ENCODE measurements around the gene ZYG11B.
"Not testable (repeated sequence)": the region's sequence is repeated elsewhere in the genome, so short reads cannot be mapped to it uniquely, and the experiment has no call there.

Gene ZYG11B

DNA sequence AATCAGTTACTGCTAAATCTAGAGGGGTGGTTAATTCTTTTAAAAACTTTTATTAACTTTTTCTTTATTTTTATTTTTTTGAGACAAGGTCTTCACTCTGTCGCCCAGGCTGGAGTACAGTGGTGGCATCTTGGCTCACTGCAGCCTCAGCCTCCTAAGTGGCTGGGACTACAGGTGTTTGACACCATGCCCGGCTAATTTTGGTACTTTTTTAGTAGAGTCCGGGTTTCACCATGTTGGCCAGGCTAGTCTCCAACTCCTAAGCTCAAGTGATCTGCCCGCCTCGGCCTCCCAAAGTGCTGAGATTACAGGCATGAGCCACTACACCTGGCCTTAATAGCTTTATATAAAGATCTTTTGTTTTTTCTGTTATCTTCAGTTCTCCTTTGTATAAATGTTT, 11.9 kb downstream of the ZYG11B start:
- no peaks in the 10 kb centered on the region for H3K27me3 ChIP-seq (ENCODE audit: control insufficient read depth in 2 of 2, insufficient read depth in 2 of 2, low read length in 2 of 2)
- no peaks in the 10 kb centered on the region for H3K9me3 ChIP-seq (ENCODE audit: control insufficient read depth in 2 of 2, low read length in 2 of 2)
- no peaks in the 10 kb centered on the region for H3K4me1 ChIP-seq (ENCODE audit: control insufficient read depth in 2 of 2, insufficient read depth in 2 of 2, low read length in 2 of 2)
- no peak overlapping the region for H3K9ac ChIP-seq (ENCODE audit: low read depth in 1 of 2, low read length in 2 of 2)
- no peaks in the 10 kb centered on the region for H3K36me3 ChIP-seq (ENCODE audit: control insufficient read depth in 2 of 2, insufficient read depth in 2 of 2, low read length in 2 of 2)
- no peak overlapping the region for H3K4me3 ChIP-seq (ENCODE audit: low read length in 2 of 2)
- no peak overlapping the region for H3K27ac ChIP-seq (ENCODE audit: low read depth in 2 of 2, low read length in 2 of 2)

GRCh38 chr1:52738893-52739292, 12.6 kb downstream of the ZYG11B start:
- H3K9ac ChIP-seq (ENCODE audit: low read depth in 1 of 2, low read length in 2 of 2) = no peak overlapping the region
- no peaks in the 10 kb centered on the region for H3K36me3 ChIP-seq (ENCODE audit: control insufficient read depth in 2 of 2, insufficient read depth in 2 of 2, low read length in 2 of 2)
- H3K27me3 ChIP-seq (ENCODE audit: control insufficient read depth in 2 of 2, insufficient read depth in 2 of 2, low read length in 2 of 2) = no peaks in the 10 kb centered on the region
- H3K9me3 ChIP-seq (ENCODE audit: control insufficient read depth in 2 of 2, low read length in 2 of 2) = no peaks in the 10 kb centered on the region
- H3K4me3 ChIP-seq (ENCODE audit: low read length in 2 of 2) = no peak overlapping the region
- no peaks in the 10 kb centered on the region for H3K4me1 ChIP-seq (ENCODE audit: control insufficient read depth in 2 of 2, insufficient read depth in 2 of 2, low read length in 2 of 2)
- H3K27ac ChIP-seq (ENCODE audit: low read depth in 2 of 2, low read length in 2 of 2) = no peak overlapping the region

DNA sequence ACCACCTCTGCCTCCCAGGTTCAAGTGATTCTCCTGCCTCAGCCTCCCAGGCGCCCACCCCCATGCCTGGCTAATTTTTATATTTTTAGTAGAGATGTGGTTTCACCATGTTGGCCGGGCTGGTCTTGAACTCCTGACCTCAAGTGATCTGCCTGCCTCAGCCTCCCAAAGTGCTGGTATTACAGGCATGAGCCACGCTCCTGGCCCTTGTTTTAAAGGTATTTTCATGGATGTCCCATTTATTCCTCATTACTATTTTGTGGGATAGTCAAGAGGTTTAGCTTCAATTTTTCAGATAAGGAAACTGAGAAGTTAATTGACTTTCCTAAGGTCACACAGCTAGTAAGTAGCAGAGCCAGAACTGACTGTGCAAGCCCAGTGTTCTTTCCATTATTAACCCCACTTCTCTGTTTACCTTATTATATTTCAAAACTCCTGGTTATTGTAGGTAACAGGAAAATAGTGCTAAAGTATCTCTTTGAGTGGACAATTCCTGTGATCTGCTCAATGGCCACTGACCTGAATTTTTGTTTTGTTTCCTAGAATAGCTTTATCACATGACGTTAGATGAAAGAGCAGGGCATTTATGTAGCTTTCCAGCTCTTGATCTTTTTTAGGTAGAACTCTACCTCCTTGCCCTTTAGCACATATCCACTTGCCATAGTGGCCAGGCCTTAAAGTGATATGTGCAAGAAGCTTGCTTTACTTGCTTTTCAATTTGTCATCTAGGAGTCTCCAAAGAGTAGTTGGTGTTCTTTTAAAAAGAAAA, 13.6 kb downstream of the ZYG11B start:
- H3K27me3 ChIP-seq (ENCODE audit: control insufficient read depth in 2 of 2, insufficient read depth in 2 of 2, low read length in 2 of 2) = no peaks in the 10 kb centered on the region
- no peaks in the 10 kb centered on the region for H3K9me3 ChIP-seq (ENCODE audit: control insufficient read depth in 2 of 2, low read length in 2 of 2)
- no peaks in the 10 kb centered on the region for H3K4me1 ChIP-seq (ENCODE audit: control insufficient read depth in 2 of 2, insufficient read depth in 2 of 2, low read length in 2 of 2)
- no peak overlapping the region for H3K27ac ChIP-seq (ENCODE audit: low read depth in 2 of 2, low read length in 2 of 2)
- H3K4me3 ChIP-seq (ENCODE audit: low read length in 2 of 2) = no peak overlapping the region
- H3K36me3 ChIP-seq (ENCODE audit: control insufficient read depth in 2 of 2, insufficient read depth in 2 of 2, low read length in 2 of 2) = no peaks in the 10 kb centered on the region
- no peak overlapping the region for H3K9ac ChIP-seq (ENCODE audit: low read depth in 1 of 2, low read length in 2 of 2)

- Histone ChIP-seq H3K9ac (ENCODE audit: low read depth in 1 of 2, low read length in 2 of 2) (no peak overlapping the region), H3K9me3 (ENCODE audit: control insufficient read depth in 2 of 2, low read length in 2 of 2) (no peaks in the 10 kb centered on the region), H3K4me3 (ENCODE audit: low read length in 2 of 2) (no peak overlapping the region), H3K27ac (ENCODE audit: low read depth in 2 of 2, low read length in 2 of 2) (no peak overlapping the region), H3K4me1 (ENCODE audit: control insufficient read depth in 2 of 2, insufficient read depth in 2 of 2, low read length in 2 of 2) (no peaks in the 10 kb centered on the region), H3K27me3 (ENCODE audit: control insufficient read depth in 2 of 2, insufficient read depth in 2 of 2, low read length in 2 of 2) (no peaks in the 10 kb centered on the region), H3K36me3 (ENCODE audit: control insufficient read depth in 2 of 2, insufficient read depth in 2 of 2, low read length in 2 of 2) (no peaks in the 10 kb centered on the region)
These were observed 15.0 kb downstream of the ZYG11B start for GRCh38 chr1:52741259-52741658.

GRCh38 chr1:52746189-52746588, 19.9 kb downstream of the ZYG11B start:
- no peak overlapping the region for H3K4me3 ChIP-seq (ENCODE audit: low read length in 2 of 2)
- no peaks in the 10 kb centered on the region for H3K36me3 ChIP-seq (ENCODE audit: control insufficient read depth in 2 of 2, insufficient read depth in 2 of 2, low read length in 2 of 2)
- H3K9me3 ChIP-seq (ENCODE audit: control insufficient read depth in 2 of 2, low read length in 2 of 2) = no peaks in the 10 kb centered on the region
- H3K27ac ChIP-seq (ENCODE audit: low read depth in 2 of 2, low read length in 2 of 2) = no peak overlapping the region
- H3K9ac ChIP-seq (ENCODE audit: low read depth in 1 of 2, low read length in 2 of 2) = no peak overlapping the region
- no peaks in the 10 kb centered on the region for H3K4me1 ChIP-seq (ENCODE audit: control insufficient read depth in 2 of 2, insufficient read depth in 2 of 2, low read length in 2 of 2)
- no peaks in the 10 kb centered on the region for H3K27me3 ChIP-seq (ENCODE audit: control insufficient read depth in 2 of 2, insufficient read depth in 2 of 2, low read length in 2 of 2)

DNA sequence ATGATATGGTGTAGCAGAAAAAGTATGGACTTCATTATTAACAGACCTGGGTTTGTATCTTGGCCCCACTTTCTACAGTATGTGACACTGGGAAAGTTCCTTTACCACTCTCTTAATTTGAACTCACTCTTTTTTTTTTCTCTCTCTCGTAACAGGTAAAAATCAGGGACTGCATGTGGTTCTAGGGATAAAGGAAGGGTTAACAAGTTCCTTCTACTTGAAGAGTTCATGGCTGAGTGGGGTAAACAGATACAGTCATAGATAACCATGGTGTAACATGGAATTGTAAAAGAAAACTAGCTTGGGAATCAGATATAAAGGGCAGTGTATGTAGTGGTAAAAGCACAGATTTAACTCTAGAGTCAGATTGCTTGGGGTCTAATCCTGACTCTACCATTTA, 21.2 kb downstream of the ZYG11B start:
- H3K4me1 ChIP-seq (ENCODE audit: control insufficient read depth in 2 of 2, insufficient read depth in 2 of 2, low read length in 2 of 2) = no peaks in the 10 kb centered on the region
- H3K9me3 ChIP-seq (ENCODE audit: control insufficient read depth in 2 of 2, low read length in 2 of 2) = no peaks in the 10 kb centered on the region
- no peaks in the 10 kb centered on the region for H3K27me3 ChIP-seq (ENCODE audit: control insufficient read depth in 2 of 2, insufficient read depth in 2 of 2, low read length in 2 of 2)
- no peak overlapping the region for H3K4me3 ChIP-seq (ENCODE audit: low read length in 2 of 2)
- no peak overlapping the region for H3K9ac ChIP-seq (ENCODE audit: low read depth in 1 of 2, low read length in 2 of 2)
- no peaks in the 10 kb centered on the region for H3K36me3 ChIP-seq (ENCODE audit: control insufficient read depth in 2 of 2, insufficient read depth in 2 of 2, low read length in 2 of 2)
- H3K27ac ChIP-seq (ENCODE audit: low read depth in 2 of 2, low read length in 2 of 2) = no peak overlapping the region

DNA sequence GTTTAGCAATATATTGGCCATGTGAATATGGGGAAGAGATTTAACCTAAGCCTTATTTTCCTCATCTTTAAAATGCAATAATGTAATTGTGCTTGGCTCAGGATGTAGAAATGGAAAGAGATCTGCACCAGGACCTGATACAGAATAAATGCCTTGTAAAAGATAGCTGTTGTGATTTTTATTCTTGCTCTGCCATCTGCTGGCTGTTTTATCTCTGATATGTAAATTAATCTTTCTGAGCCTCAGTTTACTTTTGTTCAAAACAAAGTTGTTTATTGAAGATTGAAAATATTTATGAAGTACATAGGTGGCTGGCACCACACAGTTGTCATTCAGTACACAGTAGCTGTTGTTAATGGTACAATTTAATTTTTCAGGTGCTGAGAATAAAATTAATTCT, 21.9 kb downstream of the ZYG11B start:
- no peaks in the 10 kb centered on the region for H3K27me3 ChIP-seq (ENCODE audit: control insufficient read depth in 2 of 2, insufficient read depth in 2 of 2, low read length in 2 of 2)
- H3K4me1 ChIP-seq (ENCODE audit: control insufficient read depth in 2 of 2, insufficient read depth in 2 of 2, low read length in 2 of 2) = no peaks in the 10 kb centered on the region
- H3K9me3 ChIP-seq (ENCODE audit: control insufficient read depth in 2 of 2, low read length in 2 of 2) = no peaks in the 10 kb centered on the region
- H3K27ac ChIP-seq (ENCODE audit: low read depth in 2 of 2, low read length in 2 of 2) = no peak overlapping the region
- H3K36me3 ChIP-seq (ENCODE audit: control insufficient read depth in 2 of 2, insufficient read depth in 2 of 2, low read length in 2 of 2) = no peaks in the 10 kb centered on the region
- no peak overlapping the region for H3K9ac ChIP-seq (ENCODE audit: low read depth in 1 of 2, low read length in 2 of 2)
- no peak overlapping the region for H3K4me3 ChIP-seq (ENCODE audit: low read length in 2 of 2)

DNA sequence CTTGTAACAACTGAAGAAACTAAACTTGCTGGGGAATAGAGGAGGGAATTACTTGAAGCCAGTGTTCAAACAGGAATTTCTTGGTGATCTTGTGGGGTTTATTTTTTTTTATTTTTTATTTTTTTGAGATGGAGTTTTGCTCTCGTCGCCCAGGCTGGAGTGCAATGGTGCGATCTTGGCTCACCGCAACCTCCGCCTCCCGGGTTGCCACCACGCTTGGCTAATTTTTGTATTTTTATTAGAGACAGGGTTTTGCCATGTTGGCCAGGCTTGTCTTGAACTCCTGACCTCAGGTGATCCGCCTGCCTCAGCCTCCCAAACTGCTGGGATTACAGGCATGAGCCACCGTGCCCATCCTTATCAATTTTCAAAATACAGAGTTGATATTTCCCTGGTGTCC, 23.2 kb downstream of the ZYG11B start:
- H3K9ac ChIP-seq (ENCODE audit: low read depth in 1 of 2, low read length in 2 of 2); H3K4me3 ChIP-seq (ENCODE audit: low read length in 2 of 2); H3K9me3 ChIP-seq (ENCODE audit: control insufficient read depth in 2 of 2, low read length in 2 of 2); H3K36me3 ChIP-seq (ENCODE audit: control insufficient read depth in 2 of 2, insufficient read depth in 2 of 2, low read length in 2 of 2); H3K27ac ChIP-seq (ENCODE audit: low read depth in 2 of 2, low read length in 2 of 2); H3K27me3 ChIP-seq (ENCODE audit: control insufficient read depth in 2 of 2, insufficient read depth in 2 of 2, low read length in 2 of 2); H3K4me1 ChIP-seq (ENCODE audit: control insufficient read depth in 2 of 2, insufficient read depth in 2 of 2, low read length in 2 of 2): not testable (repeated sequence)

DNA sequence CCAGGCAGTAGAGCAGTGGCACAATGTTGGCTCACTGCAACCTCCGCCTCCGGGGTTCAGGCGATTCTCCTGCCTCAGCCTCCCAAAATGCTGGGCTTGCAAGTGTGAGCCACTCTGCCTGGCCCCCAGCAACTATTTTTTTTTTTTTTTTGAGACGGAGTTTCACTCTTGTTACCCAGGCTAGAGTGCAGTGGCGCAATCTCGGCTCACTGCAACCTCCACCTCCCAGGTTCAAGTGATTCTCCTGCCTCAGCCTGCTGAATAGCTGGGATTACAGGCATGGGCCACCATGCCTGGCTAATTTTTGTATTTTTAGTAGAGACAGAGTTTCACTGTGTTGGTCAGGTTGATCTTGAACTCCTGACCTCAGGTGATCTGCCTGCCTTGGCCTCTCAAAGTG, 23.9 kb downstream of the ZYG11B start:
- H3K36me3 ChIP-seq (ENCODE audit: control insufficient read depth in 2 of 2, insufficient read depth in 2 of 2, low read length in 2 of 2); H3K4me1 ChIP-seq (ENCODE audit: control insufficient read depth in 2 of 2, insufficient read depth in 2 of 2, low read length in 2 of 2); H3K27me3 ChIP-seq (ENCODE audit: control insufficient read depth in 2 of 2, insufficient read depth in 2 of 2, low read length in 2 of 2); H3K9ac ChIP-seq (ENCODE audit: low read depth in 1 of 2, low read length in 2 of 2); H3K4me3 ChIP-seq (ENCODE audit: low read length in 2 of 2); H3K9me3 ChIP-seq (ENCODE audit: control insufficient read depth in 2 of 2, low read length in 2 of 2); H3K27ac ChIP-seq (ENCODE audit: low read depth in 2 of 2, low read length in 2 of 2): not testable (repeated sequence)

- Histone ChIP-seq H3K36me3 (ENCODE audit: control insufficient read depth in 2 of 2, insufficient read depth in 2 of 2, low read length in 2 of 2) (no peaks in the 10 kb centered on the region), H3K4me1 (ENCODE audit: control insufficient read depth in 2 of 2, insufficient read depth in 2 of 2, low read length in 2 of 2) (no peaks in the 10 kb centered on the region), H3K4me3 (ENCODE audit: low read length in 2 of 2) (no peak overlapping the region), H3K27me3 (ENCODE audit: control insufficient read depth in 2 of 2, insufficient read depth in 2 of 2, low read length in 2 of 2) (no peaks in the 10 kb centered on the region), H3K9ac (ENCODE audit: low read depth in 1 of 2, low read length in 2 of 2) (no peak overlapping the region), H3K9me3 (ENCODE audit: control insufficient read depth in 2 of 2, low read length in 2 of 2) (no peaks in the 10 kb centered on the region), H3K27ac (ENCODE audit: low read depth in 2 of 2, low read length in 2 of 2) (no peak overlapping the region)
These were observed 25.6 kb downstream of the ZYG11B start for GRCh38 chr1:52751589-52752483.
